ENCODE data around the gene RIMOC1. TPM values are rescaled to one million over a fixed set of nuclear protein-coding genes. Genes with fewer than 3 reads are reported as not detected.

Gene RIMOC1
- total and polyA plus RNA-seq, 2 of the 8 experiments (the other 6 are each of a cell fraction or from before 2014, with no cell fraction given): 20.6 to 35.1 TPM

DNA sequence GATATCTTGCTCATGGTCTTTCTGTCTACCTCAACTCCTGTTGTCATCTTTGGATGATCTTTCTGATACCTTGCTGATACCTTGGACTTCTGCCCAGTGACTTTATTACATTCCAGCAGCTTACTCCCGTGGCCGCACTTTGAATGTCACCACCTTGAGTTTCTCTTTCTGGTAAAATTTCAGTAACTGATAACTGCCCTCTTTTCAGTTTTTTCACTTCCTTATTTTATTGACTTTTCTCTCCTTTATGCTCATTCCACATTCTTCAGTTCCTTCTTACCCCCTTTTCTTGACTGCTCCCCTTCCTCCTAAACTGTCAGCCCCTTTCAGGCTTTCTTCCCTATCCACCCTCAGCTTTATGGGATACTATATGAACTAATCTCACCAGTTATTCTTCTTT, 14.0 kb downstream of the RIMOC1 start:
- no peak overlapping the region for H2BK20ac ChIP-seq (ENCODE audit: low read length)
- no peaks in the 10 kb centered on the region for H3K79me2 ChIP-seq (ENCODE audit: control insufficient read depth in 1 of 2, insufficient read depth in 2 of 2, low read length in 2 of 2)
- H3K27me3 ChIP-seq (replicated peaks in 1 of 4; ENCODE audit: control insufficient read depth in 3 of 4, extremely low read depth in 1 of 4, insufficient read depth in 3 of 4, low read length in 3 of 4): no peaks in the 10 kb centered on the region
- no peaks in the 10 kb centered on the region for H3K79me1 ChIP-seq (ENCODE audit: low read depth, low read length)
- no peak overlapping the region for H2AK5ac ChIP-seq (ENCODE audit: low read depth, low read length)
- H3K4ac ChIP-seq (replicated peaks; ENCODE audit: insufficient read length, low read depth, low read length): no peak overlapping the region
- H2AFZ ChIP-seq (ENCODE audit: low read length): no peak overlapping the region
- H3K36me3 ChIP-seq (ENCODE audit: control insufficient read depth in 2 of 4, insufficient read depth in 4 of 4, low read length in 3 of 4): peaks cover 4 to 45% (median 27%) of the 10 kb centered on the region in 4 experiments; a peak in 7 of 8 replicates
- no peak overlapping the region for H2BK120ac ChIP-seq (replicated peaks; ENCODE audit: low read depth, low read length)
- H3K4me2 ChIP-seq (ENCODE audit: insufficient read depth in 1 of 2, low read depth in 2 of 2, low read length in 2 of 2): no peak overlapping the region
- no peak overlapping the region for H4K91ac ChIP-seq (replicated peaks; ENCODE audit: insufficient read length, low read length)
- ChIA-PET CTCF (ENCODE audit: partially characterized antibody) (no interaction called here), POLR2A (ENCODE audit: partially characterized antibody) (interaction anchor here (1.5 kb wide), 1 partner anchor 14 kb away, joined by 4 read pairs; the partner anchor contains the start of gene RIMOC1)
- H3K9ac ChIP-seq (replicated peaks in 1 of 4; ENCODE audit: extremely low read depth in 1 of 4, low read depth in 3 of 4, low read length in 3 of 4): no peak overlapping the region
- FAIRE-seq (no peak), DNase-seq (ENCODE audit: low read depth in 1 of 2, low spot score in 2 of 2) (no peak)
- no peaks in the 10 kb centered on the region for H3K4me1 ChIP-seq (replicated peaks in 1 of 4; ENCODE audit: control insufficient read depth in 3 of 4, insufficient read depth in 4 of 4, low read length in 3 of 4)
- H3K9me3 ChIP-seq (ENCODE audit: insufficient read depth in 2 of 2, low read depth in 1 of 2, low read length in 1 of 2): no peaks in the 10 kb centered on the region
- H4K5ac ChIP-seq (ENCODE audit: insufficient read length, low read depth, low read length): no peak overlapping the region
- no peaks in the 10 kb centered on the region; the same call in 1 of the 2 replicates for H3K23me2 ChIP-seq (ENCODE audit: low read depth, low read length)
- no peaks in the 10 kb centered on the region for H4K20me1 ChIP-seq (replicated peaks in 1 of 2; ENCODE audit: control insufficient read depth in 1 of 2, insufficient read depth in 2 of 2, low read length in 2 of 2)
- H4K8ac ChIP-seq (ENCODE audit: extremely low read depth, insufficient read depth, low read length): no peak overlapping the region
- no peak overlapping the region for H2BK12ac ChIP-seq (ENCODE audit: low read depth, low read length)
- no peak overlapping the region for H3K4me3 ChIP-seq (ENCODE audit: extremely low read depth in 1 of 4, insufficient read depth in 2 of 4, low read depth in 3 of 4, low read length in 4 of 4)
- H3K56ac ChIP-seq (replicated peaks; ENCODE audit: insufficient read length, low read depth, low read length): no peak overlapping the region
- H3K23ac ChIP-seq (ENCODE audit: insufficient read length): no peak overlapping the region
- H2BK15ac ChIP-seq (ENCODE audit: low read length): no peak overlapping the region
- no peak overlapping the region for H3K27ac ChIP-seq (ENCODE audit: low read depth, low read length)
- H3K18ac ChIP-seq (ENCODE audit: extremely low read depth, low read length): no peak overlapping the region
- H2BK5ac ChIP-seq (ENCODE audit: low read depth, low read length): no peak overlapping the region
- H3K14ac ChIP-seq (ENCODE audit: insufficient read length): no peak overlapping the region
- 100% methylated on average over 2 of the region's 2 CpGs; no CpG with 5 or more reads in 1 of the 2 experiments for WGBS, 2 experiments (ENCODE audit: extremely low coverage in 1 of 2, insufficient coverage in 1 of 2, insufficient read length in 1 of 2, insufficient replicate concordance in 2 of 2, low coverage in 1 of 2, low lambda C conversion rate in 2 of 2, missing lambda C conversion rate in 1 of 2)
- no peak for TF ChIP-seq RNF2 (IDR thresholded peaks at IDR 0.05; ENCODE audit: borderline replicate concordance, low read depth, low read length, missing control alignments, poor library complexity, severe bottlenecking)
- no peak for TF ChIP-seq KDM4A (IDR thresholded peaks at IDR 0.05; ENCODE audit: low read depth, low read length, severe bottlenecking)
- no peak for TF ChIP-seq NANOG (IDR thresholded peaks at IDR 0.05; ENCODE audit: insufficient read depth, low read depth, low read length, poor library complexity, severe bottlenecking)
- no peak for TF ChIP-seq EZH2 (IDR thresholded peaks at IDR 0.05; ENCODE audit: low read depth, low read length, severe bottlenecking)
- no peak for TF ChIP-seq RXRA (IDR thresholded peaks at IDR 0.05; ENCODE audit: insufficient read depth, low read depth, low read length)
- no peak for TF ChIP-seq POLR2AphosphoS5 (IDR thresholded peaks at IDR 0.05; ENCODE audit: low read depth, low read length)
- TF ChIP-seq TAF7 (optimal IDR thresholded peaks at IDR 0.05; ENCODE audit: borderline replicate concordance, low read depth, low read length): no peak
- no peak for TF ChIP-seq ATF2 (IDR thresholded peaks at IDR 0.05; ENCODE audit: low read length)
- TF ChIP-seq TCF12 (IDR thresholded peaks at IDR 0.05; ENCODE audit: low read depth, low read length): no peak
- no peak for TF ChIP-seq POLR2A (IDR thresholded peaks at IDR 0.05; ENCODE audit: control extremely low read depth in 1 of 2, low read depth in 2 of 2, low read length in 2 of 2)
- TF ChIP-seq BCL11A (IDR thresholded peaks at IDR 0.05; ENCODE audit: low read depth in 2 of 2, low read length in 2 of 2): no peak
- no peak for TF ChIP-seq BRCA1 (IDR thresholded peaks at IDR 0.05; ENCODE audit: low read depth, low read length)
- no peak for TF ChIP-seq SP4 (IDR thresholded peaks at IDR 0.05; ENCODE audit: low read length)

All from H1 (cell line).